Gastroesophageal sphincter (tissue), 4 donors: ENCODE results near the gene EVI5L. TPM values are rescaled to one million over a fixed set of nuclear protein-coding genes. Genes with fewer than 3 reads are reported as not detected.
"Not testable (repeated sequence)": the region's sequence is repeated elsewhere in the genome, so short reads cannot be mapped to it uniquely, and the experiment has no call there.

Experiments used
- ATAC-seq: fragments of 150-250 bp; one replicate; pipeline ENCODE4 v1.9.1; 2016; ENCODE audit warnings: mild to moderate bottlenecking, moderate library complexity
- H3K27ac ChIP-seq, 4 donors: fragments of 200-600 bp; sonication (generic) in 3 of 4; 1 replicate in 3 of 4; 2 replicates in 1 of 4; pipeline ENCODE4 v1.5.1; 2016 to 2019
- H3K27me3 ChIP-seq: fragments of 200-600 bp; sonication (generic); one replicate; pipeline ENCODE4 v1.5.1; 2019
- H3K36me3 ChIP-seq, 2 donors: fragments of 200-600 bp; sonication (generic); one replicate each; pipeline ENCODE4 v1.5.1; 2019; ENCODE audit warnings: control low read depth in 1 of 2
- H3K4me1 ChIP-seq, 3 donors: fragments of 200-600 bp; sonication (generic); 1 replicate in 2 of 3; 2 replicates in 1 of 3; pipeline ENCODE4 v1.5.1; 2016 to 2019; ENCODE audit warnings: control low read depth in 2 of 3
- H3K4me3 ChIP-seq, 2 donors: fragments of 200-600 bp; sonication (generic); one replicate each; pipeline ENCODE4 v1.5.1; 2019; ENCODE audit warnings: mild to moderate bottlenecking in 1 of 2, moderate library complexity in 1 of 2
- H3K9me3 ChIP-seq, 3 donors: fragments of 200-600 bp; sonication (generic); one replicate each; pipeline ENCODE4 v1.5.1; 2017 to 2019; ENCODE audit warnings: control low read depth in 2 of 3
- EP300 ChIP-seq: sonication (generic); formaldehyde crosslinking; IDR thresholded peaks from one replicate; pipeline ENCODE4 v1.6.1; 2017; ENCODE audit warnings: antibody characterized with exemption, mild to moderate bottlenecking
- POLR2A ChIP-seq, 2 donors: fragments of 450-650 bp; IDR thresholded peaks; one replicate each; pipeline ENCODE4 v1.6.1; 2017; ENCODE audit warnings: antibody characterized with exemption in 2 of 2, mild to moderate bottlenecking in 2 of 2, moderate library complexity in 1 of 2
- POLR2AphosphoS5 ChIP-seq: sonication (generic); formaldehyde crosslinking; IDR thresholded peaks from one replicate; pipeline ENCODE4 v1.6.1; 2017; ENCODE audit warnings: antibody characterized with exemption
- WGBS, 2 donors: methylation state at CpG; one replicate each; pipeline ENCODE4 v1.1.5; 2018; ENCODE audit warnings: low coverage in 1 of 2; 5-methylcytosine and 5-hydroxymethylcytosine counted together
- total RNA-seq, 4 donors: library from RNA; depleted of rRNA; stranded (reverse); fragments of >200 nt; gene quantifications; one replicate each; pipeline ENCODE4 v1.1.0, GENCODE V29; 2016
- TF ChIP-seq, protein P1 (sequence below), 4 experiments: fragments of 200-600 bp in 2 of 4; fragments of 450-650 bp in 2 of 4; sonication (generic) in 1 of 4; IDR thresholded peaks; one replicate each; pipeline ENCODE4 v1.5.1; 2017 to 2019; ENCODE audit warnings: antibody characterized with exemption in 4 of 4, mild to moderate bottlenecking in 2 of 4, moderate library complexity in 2 of 4

EVI5L gene
- total RNA-seq, 4 donors from 2014 or later: 17.3 to 46.3 (median 22.2) TPM

DNA sequence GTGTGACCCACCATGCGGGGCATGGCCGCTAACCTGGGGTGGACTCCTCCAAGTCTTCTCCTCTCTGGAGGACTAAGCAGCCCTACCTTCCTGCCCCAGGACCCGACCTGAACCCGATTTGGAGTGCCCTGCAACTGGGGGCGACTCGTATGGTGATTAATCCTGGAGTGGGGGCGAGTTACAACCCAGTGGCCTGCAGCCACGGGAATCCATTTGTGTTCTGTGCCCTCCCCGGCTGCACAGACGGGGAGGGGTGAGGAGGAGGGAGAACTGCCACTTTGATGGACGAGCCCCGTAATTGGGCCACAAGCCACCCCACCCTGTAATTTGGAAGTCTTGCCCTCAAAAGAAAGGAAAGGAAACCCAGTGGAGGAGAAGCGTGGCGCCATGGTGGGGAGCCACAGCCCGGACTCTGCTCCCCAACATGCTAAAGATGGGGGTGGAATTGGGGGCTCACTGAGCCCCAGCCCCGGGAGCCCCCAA, 26.1 kb downstream of the EVI5L start:
- ATAC-seq: no peak
- Histone ChIP-seq H3K9me3 (no peaks in the 10 kb centered on the region), H3K4me1 (peaks cover 0 to 10% (median 0%) of the 10 kb centered on the region in 3 donors), H3K36me3 (peaks cover 0 to 59% of the 10 kb centered on the region in 2 donors), H3K4me3 (no peak overlapping the region), H3K27me3 (peaks cover 61% of the 10 kb centered on the region), H3K27ac (no peak overlapping the region)
- TF ChIP-seq EP300: no peak
- no peak for TF ChIP-seq POLR2A (IDR thresholded peaks at IDR 0.05)
- TF ChIP-seq, protein P1, sequence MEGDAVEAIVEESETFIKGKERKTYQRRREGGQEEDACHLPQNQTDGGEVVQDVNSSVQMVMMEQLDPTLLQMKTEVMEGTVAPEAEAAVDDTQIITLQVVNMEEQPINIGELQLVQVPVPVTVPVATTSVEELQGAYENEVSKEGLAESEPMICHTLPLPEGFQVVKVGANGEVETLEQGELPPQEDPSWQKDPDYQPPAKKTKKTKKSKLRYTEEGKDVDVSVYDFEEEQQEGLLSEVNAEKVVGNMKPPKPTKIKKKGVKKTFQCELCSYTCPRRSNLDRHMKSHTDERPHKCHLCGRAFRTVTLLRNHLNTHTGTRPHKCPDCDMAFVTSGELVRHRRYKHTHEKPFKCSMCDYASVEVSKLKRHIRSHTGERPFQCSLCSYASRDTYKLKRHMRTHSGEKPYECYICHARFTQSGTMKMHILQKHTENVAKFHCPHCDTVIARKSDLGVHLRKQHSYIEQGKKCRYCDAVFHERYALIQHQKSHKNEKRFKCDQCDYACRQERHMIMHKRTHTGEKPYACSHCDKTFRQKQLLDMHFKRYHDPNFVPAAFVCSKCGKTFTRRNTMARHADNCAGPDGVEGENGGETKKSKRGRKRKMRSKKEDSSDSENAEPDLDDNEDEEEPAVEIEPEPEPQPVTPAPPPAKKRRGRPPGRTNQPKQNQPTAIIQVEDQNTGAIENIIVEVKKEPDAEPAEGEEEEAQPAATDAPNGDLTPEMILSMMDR (IDR thresholded peaks at IDR 0.05): no peak
- TF ChIP-seq POLR2AphosphoS5: no peak
- 87 to 100% methylated on average over 2 to 6 of the region's 16 CpGs for WGBS, 2 donors

DNA sequence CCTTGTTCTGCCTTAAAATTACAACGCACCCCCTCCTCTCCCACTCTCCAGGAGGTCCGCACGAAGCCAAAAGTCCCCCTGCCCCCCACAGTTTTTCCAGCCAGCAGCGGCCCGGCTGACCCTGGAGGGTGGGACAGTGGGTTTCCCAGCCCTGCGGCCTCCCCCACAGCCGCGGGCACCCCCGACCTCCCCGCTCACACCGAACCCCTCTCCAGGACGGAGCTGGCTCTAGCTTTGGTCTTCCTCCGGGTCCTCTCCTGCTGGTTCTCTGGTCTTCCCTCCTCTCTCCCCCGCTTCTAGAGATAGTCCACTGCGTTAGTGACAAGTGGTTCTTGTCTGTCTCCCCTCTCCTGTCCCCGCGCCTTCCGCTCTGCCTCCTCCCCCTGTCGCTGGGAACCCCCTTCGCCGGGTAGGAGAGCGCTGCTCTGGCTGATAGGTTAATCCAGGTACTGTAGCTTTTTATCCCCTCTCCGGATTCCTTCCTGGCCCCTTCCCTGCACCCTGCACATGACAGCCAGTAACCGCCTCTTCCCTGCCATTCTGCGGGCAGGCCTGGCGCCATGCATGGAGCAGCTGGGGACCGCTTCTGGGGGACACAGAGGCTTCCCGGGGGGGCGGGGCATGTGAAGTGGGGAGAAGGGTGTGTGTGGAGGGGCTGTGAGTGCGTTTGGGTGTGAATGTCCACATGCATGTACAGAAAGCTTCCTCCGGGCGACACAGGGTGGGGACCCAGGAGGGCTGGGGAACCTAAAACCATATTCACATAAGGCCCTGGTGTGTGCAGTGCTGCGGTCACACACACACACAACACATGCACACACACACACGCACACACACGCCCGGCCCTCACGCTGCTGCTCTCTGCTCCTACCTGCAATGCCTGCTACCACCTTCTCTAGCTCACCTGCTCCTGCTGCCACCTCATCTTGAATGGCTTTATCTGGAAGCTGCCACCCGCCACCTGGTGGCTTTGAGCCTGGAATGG, 27.0 kb downstream of the EVI5L start:
- Histone ChIP-seq H3K9me3 (no peaks in the 10 kb centered on the region), H3K27me3 (peaks cover 70% of the 10 kb centered on the region), H3K4me3 (no peak overlapping the region), H3K36me3 (peaks cover 0 to 67% of the 10 kb centered on the region in 2 donors), H3K4me1 (peaks cover 0 to 19% (median 4%) of the 10 kb centered on the region in 3 donors), H3K27ac (no peak overlapping the region)
- 88% methylated on average over 19 of the region's 38 CpGs; no CpG with 5 or more reads in 1 of the 2 donors for WGBS, 2 donors
- TF ChIP-seq, protein P1 (IDR thresholded peaks at IDR 0.05): no peak
- TF ChIP-seq POLR2A (IDR thresholded peaks at IDR 0.05) (no peak), EP300 (no peak), POLR2AphosphoS5 (no peak)
- ATAC-seq: no peak

DNA sequence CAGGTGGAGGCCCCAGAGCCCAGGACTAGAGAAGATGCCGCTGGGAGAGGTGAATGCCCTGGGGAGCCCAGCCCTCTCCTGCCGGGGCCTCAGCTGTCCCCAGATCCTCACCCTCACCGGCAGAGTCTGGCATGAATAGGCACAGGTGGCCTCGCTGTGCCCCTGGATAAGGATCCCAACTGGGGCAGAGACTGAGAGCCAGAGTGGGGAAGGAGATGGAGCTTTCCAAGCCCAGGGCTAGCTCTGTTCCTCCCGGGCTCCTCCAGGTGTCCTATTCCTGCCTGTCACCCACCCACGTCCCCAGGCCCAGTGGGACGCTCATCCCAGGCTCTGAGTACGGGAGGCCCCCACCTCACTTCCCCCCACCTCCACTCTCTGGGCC, 27.7 kb downstream of the EVI5L start:
- 83% methylated on average over 3 of the region's 8 CpGs; no CpG with 5 or more reads in 1 of the 2 donors for WGBS, 2 donors

DNA sequence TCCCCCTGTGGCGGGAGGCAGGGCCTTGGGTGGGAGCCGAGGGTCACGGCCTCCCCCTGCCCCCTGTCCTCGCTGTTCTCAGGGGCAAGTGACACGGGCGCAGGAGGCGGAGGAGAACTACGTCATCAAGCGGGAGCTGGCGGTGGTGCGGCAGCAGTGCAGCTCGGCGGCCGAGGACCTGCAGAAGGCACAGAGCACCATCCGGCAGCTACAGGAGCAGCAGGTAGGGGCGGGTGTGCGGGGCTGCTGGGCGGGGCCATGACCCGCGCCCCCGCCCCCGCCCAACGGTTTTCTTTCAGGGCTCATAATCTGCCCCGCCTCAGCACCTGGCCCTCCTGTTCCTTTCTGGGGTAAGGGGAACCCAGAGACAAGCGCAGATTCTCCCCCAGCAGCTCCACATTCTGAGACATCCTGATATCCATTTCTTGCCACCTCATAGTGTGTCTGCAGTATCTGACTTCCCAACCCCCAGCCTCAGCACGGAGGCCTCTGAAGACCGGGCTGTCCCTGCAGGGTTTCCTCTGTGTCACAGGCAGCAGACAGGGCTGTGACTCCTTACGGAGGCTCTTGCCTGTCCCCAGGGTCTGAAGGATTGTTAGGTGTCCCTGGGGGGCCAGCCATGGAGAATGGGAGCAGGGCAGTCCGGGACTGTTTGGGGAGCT, 28.2 kb downstream of the EVI5L start:
- 61% methylated on average over 3 of the region's 29 CpGs; no CpG with 5 or more reads in 1 of the 2 donors for WGBS, 2 donors
- Histone ChIP-seq H3K27ac (no peak overlapping the region), H3K4me3 (no peak overlapping the region), H3K36me3 (peaks cover 0 to 70% of the 10 kb centered on the region in 2 donors), H3K27me3 (peaks cover 82% of the 10 kb centered on the region), H3K9me3 (no peaks in the 10 kb centered on the region), H3K4me1 (peaks cover 0 to 23% (median 8%) of the 10 kb centered on the region in 3 donors)
- TF ChIP-seq EP300: no peak
- no peak for TF ChIP-seq POLR2A (IDR thresholded peaks at IDR 0.05)
- TF ChIP-seq, protein P1 (IDR thresholded peaks at IDR 0.05): no peak
- no peak for TF ChIP-seq POLR2AphosphoS5
- no peak for ATAC-seq

More for the DNA sequence above, 27.7 kb downstream of the EVI5L start:
- H3K4me3 ChIP-seq: no peak overlapping the region
- H3K4me1 ChIP-seq: peaks cover 0 to 26% (median 8%) of the 10 kb centered on the region in 3 donors
- ATAC-seq: no peak
- no peak overlapping the region for H3K27ac ChIP-seq
- no peak for TF ChIP-seq POLR2A (IDR thresholded peaks at IDR 0.05)
- TF ChIP-seq, protein P1 (IDR thresholded peaks at IDR 0.05): no peak
- no peak for TF ChIP-seq POLR2AphosphoS5
- no peak for TF ChIP-seq EP300
- peaks cover 77% of the 10 kb centered on the region for H3K27me3 ChIP-seq
- peaks cover 0 to 69% of the 10 kb centered on the region in 2 donors for H3K36me3 ChIP-seq
- H3K9me3 ChIP-seq: no peaks in the 10 kb centered on the region

DNA sequence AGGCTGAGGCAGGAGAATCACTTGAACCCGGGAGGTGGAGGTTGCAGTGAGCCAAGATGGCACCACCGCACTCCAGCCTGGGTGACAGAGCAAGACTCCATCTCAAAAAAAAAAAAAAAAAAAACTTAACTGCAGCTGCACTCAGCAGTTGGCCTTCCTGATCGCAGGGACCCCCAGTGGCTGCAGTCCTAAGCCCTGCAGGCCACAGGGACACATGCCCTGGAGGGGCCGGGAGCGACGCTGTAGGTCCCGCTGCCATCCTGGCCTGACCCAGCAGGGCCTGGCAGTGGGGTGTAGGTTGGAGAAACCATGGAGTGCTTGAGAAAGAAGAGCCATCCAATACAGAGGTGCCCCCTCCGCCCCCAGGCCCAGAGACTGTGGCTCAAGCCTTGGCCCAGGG, 29.1 kb downstream of the EVI5L start:
- not testable (repeated sequence) for H3K9me3 ChIP-seq, H3K27ac ChIP-seq, ATAC-seq, H3K4me3 ChIP-seq
- H3K36me3 ChIP-seq: peaks cover 0 to 79% of the 10 kb centered on the region in 2 donors
- H3K27me3 ChIP-seq: peaks cover 91% of the 10 kb centered on the region
- WGBS, 2 donors: no CpG with 5 or more reads among the region's 8 CpGs
- peaks cover 0 to 18% (median 8%) of the 10 kb centered on the region in 3 donors for H3K4me1 ChIP-seq
